NK-92 treated with Interleukin-12 subunit alpha and Interleukin-12 subunit beta, amount 100 ng/mL, for 24 hours (cell line): ENCODE results near the gene TMPRSS2.

Experiments used
- DNase-seq: peaks from one replicate; lab custom pipeline; 2025; lab: John Stamatoyannopoulos, UW

Gene TMPRSS2

GRCh38 chr21:41509733-41510132 is 1.8 kb upstream of the TMPRSS2 start:
- no peak for DNase-seq

- DNase-seq = no peak
Measured at GRCh38 chr21:41509145-41509496, 1.2 kb upstream of the TMPRSS2 start.

GRCh38 chr21:41508415-41509144 is 622 bp upstream of the TMPRSS2 start:
- DNase-seq = no peak

GRCh38 chr21:41506611-41507520 is 1.1 kb downstream of the TMPRSS2 start:
- no peak for DNase-seq

GRCh38 chr21:41506005-41506594 is 1.9 kb downstream of the TMPRSS2 start:
- DNase-seq = no peak

GRCh38 chr21:41504030-41504429 is 3.9 kb downstream of the TMPRSS2 start:
- no peak for DNase-seq

- DNase-seq = no peak
Measured at GRCh38 chr21:41503331-41503730, 4.6 kb downstream of the TMPRSS2 start.

GRCh38 chr21:41501919-41502318 is 6.0 kb downstream of the TMPRSS2 start:
- no peak for DNase-seq

- no peak for DNase-seq
Measured at GRCh38 chr21:41500931-41501381, 7.0 kb downstream of the TMPRSS2 start.

- DNase-seq = no peak
Measured at GRCh38 chr21:41500363-41500762, 7.6 kb downstream of the TMPRSS2 start.

- no peak for DNase-seq
Measured at GRCh38 chr21:41499920-41500319, 8.0 kb downstream of the TMPRSS2 start.

- no peak for DNase-seq
Measured at GRCh38 chr21:41497788-41498187, 10.2 kb downstream of the TMPRSS2 start.

GRCh38 chr21:41497008-41497407 is 10.9 kb downstream of the TMPRSS2 start:
- DNase-seq = no peak

- DNase-seq = no peak
Measured at GRCh38 chr21:41494242-41494641, 13.7 kb downstream of the TMPRSS2 start.

GRCh38 chr21:41491412-41491811 is 16.5 kb downstream of the TMPRSS2 start:
- DNase-seq = no peak

GRCh38 chr21:41490330-41490729 is 17.6 kb downstream of the TMPRSS2 start:
- no peak for DNase-seq

GRCh38 chr21:41489329-41489728 is 18.6 kb downstream of the TMPRSS2 start:
- DNase-seq = no peak

- DNase-seq = no peak
Measured at GRCh38 chr21:41488080-41488479, 19.9 kb downstream of the TMPRSS2 start.

- DNase-seq = no peak
Measured at GRCh38 chr21:41487082-41487481, 20.9 kb downstream of the TMPRSS2 start.

- no peak for DNase-seq
Measured at GRCh38 chr21:41483973-41484372, 24.0 kb downstream of the TMPRSS2 start.

GRCh38 chr21:41483415-41483814 is 24.5 kb downstream of the TMPRSS2 start:
- DNase-seq = no peak

- DNase-seq = no peak
Measured at GRCh38 chr21:41482980-41483379, 25.0 kb downstream of the TMPRSS2 start.

GRCh38 chr21:41482301-41482700 is 25.7 kb downstream of the TMPRSS2 start:
- DNase-seq = no peak
